RWPE1 (cell line): ENCODE results near the gene HK2.

Source experiments
- CTCF ChIA-PET: fragments of 350-600 bp; sonication (Branson Sonifier 250); formaldehyde crosslinking; extraction: SDS; loops from one replicate; lab custom pipeline; 2021; lab: Yijun Ruan, JAX
- POLR2A ChIA-PET: fragments of 400-600 bp; formaldehyde crosslinking; extraction: SDS; loops from one replicate; lab custom pipeline; 2020; ENCODE audit warnings: antibody characterized with exemption; ENCODE audit not compliant: low non-redundant PET; lab: Yijun Ruan, JAX
- DNase-seq: peaks from one replicate; pipeline ENCODE4 v3.0.0; 2012; ENCODE audit warnings: low spot score
- H3K27ac ChIP-seq: fragments of 450-650 bp; 2 replicates; pipeline ENCODE4 v1.5.1; 2017
- TF ChIP-seq, protein P1 (sequence below): fragments of 450-650 bp; conservative IDR thresholded peaks from 2 replicates; pipeline ENCODE4 v1.5.1; 2017; ENCODE audit warnings: low read depth, mild to moderate bottlenecking

The HK2 gene

DNA sequence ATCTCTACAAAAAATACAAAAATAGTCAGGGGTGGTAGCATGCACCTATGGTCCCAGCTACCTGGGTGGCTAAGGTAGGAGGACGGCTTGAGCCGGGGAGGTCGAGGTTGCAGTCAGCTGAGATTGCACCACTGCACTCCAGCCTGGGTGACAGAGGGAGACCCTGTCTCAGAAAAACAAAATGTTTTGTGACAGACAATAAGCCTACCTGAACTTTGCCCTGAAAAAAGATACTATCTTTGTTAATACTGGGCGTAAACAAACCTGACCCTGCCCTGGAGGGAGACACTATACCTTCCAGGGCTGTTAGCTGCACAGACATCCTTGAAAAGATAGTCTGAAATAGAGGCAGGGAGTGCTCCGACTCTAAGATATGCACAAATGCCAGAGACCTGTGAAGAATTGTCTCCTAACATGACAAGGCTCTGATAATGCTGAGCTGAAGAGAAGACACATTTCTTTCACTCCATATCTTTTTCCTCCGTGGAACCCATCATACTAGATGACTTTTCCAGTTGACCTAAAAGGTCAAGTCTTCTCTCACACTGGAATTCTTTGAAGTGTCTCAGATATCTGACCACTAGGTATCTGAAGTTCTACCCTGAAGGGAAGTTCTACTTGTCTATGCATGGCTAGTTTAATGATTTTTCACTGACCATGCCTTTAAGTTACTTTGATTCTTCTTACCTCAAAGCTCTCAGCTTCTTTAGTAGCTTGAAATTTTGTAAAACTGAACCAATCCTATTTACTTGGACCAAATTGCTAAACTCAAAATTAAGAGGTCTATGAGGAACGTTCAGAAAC lies 20.9 kb upstream of the HK2 start:
- no peak for DNase-seq
- CTCF ChIA-PET = interaction anchor here (0.8 to 1.2 kb wide), 2 partner anchors 48 to 97 kb away, joined by 3 read pairs; no protein-coding TSS in a partner anchor
- no peak overlapping the region for H3K27ac ChIP-seq
- TF ChIP-seq, protein P1, sequence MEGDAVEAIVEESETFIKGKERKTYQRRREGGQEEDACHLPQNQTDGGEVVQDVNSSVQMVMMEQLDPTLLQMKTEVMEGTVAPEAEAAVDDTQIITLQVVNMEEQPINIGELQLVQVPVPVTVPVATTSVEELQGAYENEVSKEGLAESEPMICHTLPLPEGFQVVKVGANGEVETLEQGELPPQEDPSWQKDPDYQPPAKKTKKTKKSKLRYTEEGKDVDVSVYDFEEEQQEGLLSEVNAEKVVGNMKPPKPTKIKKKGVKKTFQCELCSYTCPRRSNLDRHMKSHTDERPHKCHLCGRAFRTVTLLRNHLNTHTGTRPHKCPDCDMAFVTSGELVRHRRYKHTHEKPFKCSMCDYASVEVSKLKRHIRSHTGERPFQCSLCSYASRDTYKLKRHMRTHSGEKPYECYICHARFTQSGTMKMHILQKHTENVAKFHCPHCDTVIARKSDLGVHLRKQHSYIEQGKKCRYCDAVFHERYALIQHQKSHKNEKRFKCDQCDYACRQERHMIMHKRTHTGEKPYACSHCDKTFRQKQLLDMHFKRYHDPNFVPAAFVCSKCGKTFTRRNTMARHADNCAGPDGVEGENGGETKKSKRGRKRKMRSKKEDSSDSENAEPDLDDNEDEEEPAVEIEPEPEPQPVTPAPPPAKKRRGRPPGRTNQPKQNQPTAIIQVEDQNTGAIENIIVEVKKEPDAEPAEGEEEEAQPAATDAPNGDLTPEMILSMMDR = no peak
- POLR2A ChIA-PET = no interaction called here

GRCh38 chr2:74814102-74814501 lies 19.8 kb upstream of the HK2 start:
- no peak for DNase-seq
- POLR2A ChIA-PET = no interaction called here
- CTCF ChIA-PET = interaction anchor here (0.6 to 1.2 kb wide), 3 partner anchors 24 to 98 kb away, joined by 3 to 4 read pairs (median 3); no protein-coding TSS in a partner anchor
- H3K27ac ChIP-seq = no peak overlapping the region
- TF ChIP-seq, protein P1 = no peak

- no peak for DNase-seq
- TF ChIP-seq, protein P1 = no peak
- H3K27ac ChIP-seq = no peak overlapping the region
- CTCF ChIA-PET = no interaction called here
- POLR2A ChIA-PET = no interaction called here
Observed at GRCh38 chr2:74815941-74816340, 18.0 kb upstream of the HK2 start.

DNA sequence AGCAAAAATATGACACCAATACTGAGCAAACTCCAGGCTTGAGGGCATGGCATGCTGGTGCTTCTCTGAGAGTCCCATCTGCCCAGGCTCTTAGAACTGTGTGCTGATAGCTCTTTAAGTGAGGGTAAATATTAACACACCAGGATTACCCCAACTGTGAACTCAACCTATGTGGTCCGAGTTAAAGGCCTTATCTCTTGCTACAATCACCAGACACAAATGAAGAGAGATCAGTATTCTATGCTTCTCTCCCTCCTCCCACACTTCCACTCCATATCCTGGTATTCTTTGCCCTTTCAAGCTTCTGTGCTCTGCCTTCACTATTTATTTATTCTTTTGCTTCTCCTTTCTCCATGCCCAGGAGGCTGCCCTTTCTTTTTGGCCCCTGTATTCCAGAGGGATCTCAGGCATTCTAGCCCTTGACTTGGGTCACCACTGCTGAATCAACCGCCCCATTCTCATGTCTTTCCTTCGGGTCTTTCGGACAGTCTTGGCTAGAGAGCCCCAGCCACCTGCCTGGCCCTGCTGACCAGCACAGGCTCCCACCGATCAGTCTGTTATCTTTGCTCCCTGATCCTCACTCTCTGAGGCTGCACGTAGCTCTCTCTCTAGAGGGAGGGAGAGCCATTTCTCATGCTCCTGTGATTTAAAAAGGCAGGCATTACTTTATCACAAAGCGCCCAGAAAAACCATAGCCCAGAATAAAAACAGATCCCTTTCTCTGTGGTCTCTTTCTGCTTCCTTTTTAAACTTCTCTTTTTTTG lies 17.2 kb upstream of the HK2 start:
- TF ChIP-seq, protein P1 = no peak
- no peak for DNase-seq
- CTCF ChIA-PET = no interaction called here
- POLR2A ChIA-PET = no interaction called here
- no peak overlapping the region for H3K27ac ChIP-seq

GRCh38 chr2:74817304-74817675 lies 16.6 kb upstream of the HK2 start:
- POLR2A ChIA-PET = no interaction called here

DNA sequence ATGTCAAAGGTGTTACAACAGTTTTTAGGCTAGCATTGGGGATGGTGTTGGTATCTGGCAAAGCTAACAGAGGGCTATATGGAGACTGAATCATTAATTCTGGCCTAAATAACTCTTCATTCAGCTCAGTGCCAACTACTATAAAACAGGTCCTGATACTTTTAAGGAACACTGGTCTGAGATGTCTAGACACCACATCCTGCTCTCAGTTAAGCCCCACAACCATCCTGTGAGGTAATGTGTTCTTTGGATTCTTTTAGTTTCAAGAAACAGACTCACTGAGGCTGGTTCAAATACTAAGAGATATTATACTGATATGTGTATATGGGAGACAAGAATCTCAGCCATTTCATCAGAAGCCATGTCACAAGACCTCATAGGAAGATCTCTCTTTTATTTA lies 14.2 kb upstream of the HK2 start:
- TF ChIP-seq, protein P1 = no peak
- ChIA-PET CTCF (no interaction called here), POLR2A (no interaction called here)
- no peak for DNase-seq
- no peak overlapping the region for H3K27ac ChIP-seq

More at GRCh38 chr2:74817304-74817675, 16.6 kb upstream of the HK2 start:
- DNase-seq = no peak
- TF ChIP-seq, protein P1 = no peak
- no peak overlapping the region for H3K27ac ChIP-seq
- CTCF ChIA-PET = no interaction called here
